Kidney (tissue), 22 donors: ENCODE results near the gene UNC13D. TPM values are rescaled to one million over a fixed set of nuclear protein-coding genes. Genes with fewer than 3 reads are reported as not detected.

Source experiments
- DNase-seq, 5 donors: peaks; one replicate each; pipeline ENCODE4 v3.0.0-alpha.2; 2013 to 2020
- FAIRE-seq: peaks from 2 replicates; lab custom pipeline; 2012; peaks lifted over from hg19 to GRCh38; lab: Jason Lieb, UNC
- H3K27ac ChIP-seq, 2 donors: one replicate each; pipeline ENCODE4 v1.7.0; 2013; ENCODE audit warnings: low read depth in 2 of 2, low read length in 2 of 2, inconsistent platforms in 1 of 2
- H3K27me3 ChIP-seq: one replicate; pipeline ENCODE4 v1.7.1; 2013; ENCODE audit warnings: low read length, inconsistent platforms; ENCODE audit not compliant: control insufficient read depth, insufficient read depth
- H3K36me3 ChIP-seq, 3 donors: one replicate each; pipeline versions ENCODE4 v1.7.0 to v1.7.1; 2013; ENCODE audit warnings: low read length in 3 of 3, control low read depth in 1 of 3, inconsistent platforms in 1 of 3; ENCODE audit not compliant: insufficient read depth in 3 of 3, control insufficient read depth in 2 of 3
- H3K4me1 ChIP-seq, 3 donors: one replicate each; pipeline versions ENCODE4 v1.7.0 to v1.7.1; 2013; ENCODE audit warnings: low read length in 3 of 3, inconsistent platforms in 1 of 3, low read depth in 1 of 3; ENCODE audit not compliant: control insufficient read depth in 2 of 3, insufficient read depth in 2 of 3
- H3K4me3 ChIP-seq, 3 donors: one replicate each; pipeline versions ENCODE4 v1.7.0 to v1.8.1; 2013; ENCODE audit warnings: low read length in 3 of 3, control low read depth in 1 of 3, inconsistent platforms in 1 of 3
- H3K9ac ChIP-seq, 3 donors: one replicate each; pipeline versions ENCODE4 v1.7.0 to v1.7.1; 2013; ENCODE audit warnings: low read length in 3 of 3, control low read depth in 1 of 3, inconsistent platforms in 1 of 3
- H3K9me3 ChIP-seq, 3 donors: one replicate each; pipeline versions ENCODE4 v1.7.0 to v1.7.1; 2013; ENCODE audit warnings: low read length in 3 of 3, control low read depth in 1 of 3, inconsistent platforms in 1 of 3; ENCODE audit not compliant: control insufficient read depth in 2 of 3, insufficient read depth in 1 of 3
- CTCF ChIP-seq: IDR thresholded peaks from 3 replicates; pipeline ENCODE4 v1.5.1; 2012; ENCODE audit warnings: mild to moderate bottlenecking, moderate library complexity, borderline replicate concordance; ENCODE audit not compliant: insufficient read depth; ENCODE audit errors: extremely low read depth
- intact Hi-C: fragments of 100-400 bp; cut with DNase I; formaldehyde crosslinking; loops from one replicate; pipeline ENCODE4 v1.11.1; 2022
- long read RNA-seq, 10 donors: library from polyadenylated mRNA in 1 of 10; unstranded in 1 of 10; transcript quantifications; one replicate each; pipeline ENCODE4 v2.0.0 and lab custom pipeline, GENCODE V29; 2021 to 2026
- polyA plus RNA-seq: library from polyadenylated mRNA; stranded (reverse); fragments of 350-450 nt; fragmentation: Illumina TruSeq; extraction: RNeasy Lipid Tissue Mini Kit (QIAGEN cat#74804); gene quantifications from one replicate; pipeline ENCODE4 v1.2.3, GENCODE V29; 2014; ENCODE audit warnings: low read depth, low replicate concordance; ENCODE audit not compliant: insufficient read depth
- total RNA-seq: library from RNA; stranded (reverse); fragmentation: NEBNext Ultra II Directional; extraction: Animal tissue kit (Norgen Biotek cat#: 25700); gene quantifications from one replicate; pipeline ENCODE4 v1.2.1, GENCODE V29; 2021
- donor health status: control.
- donor health status: control.
- donor health status: control.
- donor health status: control.
- donor health status: control.
- donor health status: DM: yes; HTN: yes; CAD: no.
- donor health status: Normal renal cell carcinoma (clear cell type).

The UNC13D gene
- 26.1 TPM for total RNA-seq
- 3.8 TPM for polyA plus RNA-seq
- long read RNA-seq, donor 1 = 0 reads
- long read RNA-seq, donor 2, partial matches to known transcripts = 6 of 6 reads
- long read RNA-seq, donor 2, other reads (novel, unspliced or antisense) = 0 of 6 reads
- long read RNA-seq, donor 3 = 0 reads
- long read RNA-seq, donor 4 = 0 reads
- long read RNA-seq, donor 5 = 0 reads
- long read RNA-seq, donor 6 = 0 reads
- long read RNA-seq, donor 7, partial matches to known transcripts = 7 of 9 reads
- long read RNA-seq, donor 7, other reads (novel, unspliced or antisense) = 2 of 9 reads
- long read RNA-seq, donor 8 = 0 reads
- long read RNA-seq, donor 9 = 0 reads
- long read RNA-seq, donor 10 = 0 reads

GRCh38 chr17:75843577-75844529, at the start of gene UNC13D:
UNC13D (minus strand) TSS chr17:75844404; CDS start chr17:75844337, 67 bp downstream.
- peaks cover 0 to 31% (median 13%) of the 10 kb centered on the region in 3 donors for H3K4me1 ChIP-seq
- intact Hi-C loops = no loop called here
- FAIRE-seq = no peak

GRCh38 chr17:75893305-75894048, 49.3 kb upstream of the UNC13D start:
- H3K4me1 ChIP-seq = peaks cover 0 to 20% (median 9%) of the 10 kb centered on the region in 3 donors
- H3K4me3 ChIP-seq = no peak overlapping the region
- H3K9me3 ChIP-seq = no peaks in the 10 kb centered on the region
- no peak overlapping the region for H3K9ac ChIP-seq
- TF ChIP-seq CTCF = no peak
- H3K36me3 ChIP-seq = peaks cover 0 to 5% (median 4%) of the 10 kb centered on the region in 3 donors
- H3K27ac ChIP-seq = no peak overlapping the region
- H3K27me3 ChIP-seq = no peaks in the 10 kb centered on the region
- intact Hi-C loops = no loop called here
- DNase-seq (no peak), FAIRE-seq (no peak)

More at GRCh38 chr17:75843577-75844529, at the start of gene UNC13D:
- DNase-seq = peak in 1 of 5 donors; percentile 86
- Histone ChIP-seq H3K36me3 (peaks cover 3 to 28% (median 21%) of the 10 kb centered on the region in 3 donors), H3K9me3 (no peaks in the 10 kb centered on the region), H3K4me3 (no peak within 1 kb of the TSS), H3K9ac (peak within 1 kb of the TSS in 2 of 3 donors; percentile 24 to 69), H3K27me3 (no peaks in the 10 kb centered on the region), H3K27ac (peak within 1 kb of the TSS; percentile 82 to 86)
- no peak for TF ChIP-seq CTCF

- no peak overlapping the region for H3K27ac ChIP-seq
- H3K27me3 ChIP-seq = no peaks in the 10 kb centered on the region
- H3K4me1 ChIP-seq = peaks cover 0 to 20% (median 9%) of the 10 kb centered on the region in 3 donors
- no peaks in the 10 kb centered on the region for H3K9me3 ChIP-seq
- no peak overlapping the region for H3K4me3 ChIP-seq
- DNase-seq (peak in 1 of 5 donors; percentile 76), FAIRE-seq (no peak)
- TF ChIP-seq CTCF = no peak
- H3K36me3 ChIP-seq = peaks cover 0 to 4% (median 3%) of the 10 kb centered on the region in 3 donors
- intact Hi-C loops = no loop called here
- no peak overlapping the region for H3K9ac ChIP-seq
These were observed 48.5 kb upstream of the UNC13D start for GRCh38 chr17:75892556-75893224.
